CD4-positive, CD25-positive, alpha-beta regulatory T cell (primary cell): ENCODE results near the gene FRMD3. TPM values are rescaled to one million over a fixed set of nuclear protein-coding genes. Genes with fewer than 3 reads are reported as not detected.

Source experiments
- ATAC-seq, 2 donors: fragments of 150-1000 bp; cut with Tn5 transposase; one replicate each; pipeline ENCODE4 v1.10.0; 2021; ENCODE audit warnings: low read depth in 2 of 2, moderate number of reproducible peaks in 2 of 2, moderate library complexity in 1 of 2
- DNase-seq, 3 donors: peaks; one replicate each; pipeline versions ENCODE4 v3.0.0 to v3.0.0-alpha.2; 2012 to 2022; ENCODE audit warnings: mixed read lengths in 1 of 3
- H3K27ac ChIP-seq: one replicate; pipeline ENCODE4 v1.7.0; 2013; ENCODE audit warnings: mild to moderate bottlenecking, low read length; ENCODE audit not compliant: insufficient read depth, poor library complexity, severe bottlenecking
- H3K27me3 ChIP-seq: one replicate; pipeline ENCODE4 v1.7.0; 2013; ENCODE audit warnings: low read length; ENCODE audit not compliant: control insufficient read depth, insufficient read depth
- H3K36me3 ChIP-seq: one replicate; pipeline ENCODE4 v1.7.0; 2013; ENCODE audit warnings: mild to moderate bottlenecking, low read length, moderate library complexity; ENCODE audit not compliant: control insufficient read depth, insufficient read depth
- H3K4me1 ChIP-seq: 2 replicates; pipeline ENCODE4 v1.7.0; 2013; ENCODE audit warnings: mild to moderate bottlenecking, low read length; ENCODE audit not compliant: insufficient read depth, control insufficient read depth, poor library complexity, severe bottlenecking
- H3K4me3 ChIP-seq: one replicate; pipeline ENCODE4 v1.7.0; 2013; ENCODE audit warnings: low read depth, mild to moderate bottlenecking, low read length, moderate library complexity
- H3K9me3 ChIP-seq, 2 experiments: 1 replicate in 1 of 2; 2 replicates in 1 of 2; pipeline ENCODE4 v1.7.0; 2013; ENCODE audit warnings: low read length in 2 of 2, mild to moderate bottlenecking in 1 of 2, moderate library complexity in 1 of 2; ENCODE audit not compliant: control insufficient read depth in 2 of 2
- H3K27ac Mint-ChIP-seq, 3 donors: one replicate each; pipeline ENCODE4 v1.8.0; 2020 to 2022; ENCODE audit warnings: mild to moderate bottlenecking in 3 of 3, mixed read lengths in 3 of 3, moderate library complexity in 2 of 3
- H3K27me3 Mint-ChIP-seq: one replicate; pipeline ENCODE4 v1.8.0; 2022; ENCODE audit warnings: mild to moderate bottlenecking, mixed read lengths
- H3K36me3 Mint-ChIP-seq: one replicate; pipeline ENCODE4 v1.8.0; 2020; ENCODE audit warnings: mixed read lengths
- H3K4me1 Mint-ChIP-seq, 4 donors: one replicate each; pipeline ENCODE4 v1.8.0; 2020 to 2022; ENCODE audit warnings: mixed read lengths in 4 of 4, mild to moderate bottlenecking in 1 of 4
- H3K4me3 Mint-ChIP-seq, 4 donors: one replicate each; pipeline ENCODE4 v1.8.0; 2020 to 2022; ENCODE audit warnings: mild to moderate bottlenecking in 4 of 4, mixed read lengths in 4 of 4, moderate library complexity in 3 of 4
- H3K9me3 Mint-ChIP-seq, 7 donors: one replicate each; pipeline ENCODE4 v1.8.0; 2020 to 2022; ENCODE audit warnings: mixed read lengths in 7 of 7, mild to moderate bottlenecking in 3 of 7, moderate library complexity in 2 of 7
- polyA plus RNA-seq, 4 donors: library from polyadenylated mRNA; unstranded; fragments of 300-500 nt; fragmentation: Illumina TruSeq; gene quantifications; one replicate each; pipeline ENCODE4 v1.2.3, GENCODE V29; 2021
- total RNA-seq: library from RNA; stranded (reverse); gene quantifications from one replicate; pipeline ENCODE4 v1.2.3, GENCODE V29; 2022

FRMD3 gene
- total and polyA plus RNA-seq, 5 donors from 2014 or later = 0.25 to 2.8 TPM; not detected in 3

GRCh38 chr9:83199832-83200231, 338.4 kb downstream of the FRMD3 start:
- no peak overlapping the region for H3K27ac ChIP-seq
- H3K4me1 Mint-ChIP-seq = no peaks in the 10 kb centered on the region
- H3K9me3 ChIP-seq = no peaks in the 10 kb centered on the region
- no peak overlapping the region for H3K27ac Mint-ChIP-seq
- peaks cover 4% of the 10 kb centered on the region for H3K27me3 Mint-ChIP-seq
- no peak overlapping the region for H3K4me3 Mint-ChIP-seq
- no peak overlapping the region for H3K4me3 ChIP-seq
- no peaks in the 10 kb centered on the region for H3K36me3 ChIP-seq
- DNase-seq (no peak), ATAC-seq (no peak)
- no peaks in the 10 kb centered on the region for H3K27me3 ChIP-seq
- H3K9me3 Mint-ChIP-seq = peaks cover 0 to 5% (median 0%) of the 10 kb centered on the region in 7 donors
- no peaks in the 10 kb centered on the region for H3K4me1 ChIP-seq
- H3K36me3 Mint-ChIP-seq = no peaks in the 10 kb centered on the region

- no peaks in the 10 kb centered on the region for H3K36me3 Mint-ChIP-seq
- Histone ChIP-seq H3K4me1 (no peaks in the 10 kb centered on the region), H3K27me3 (no peaks in the 10 kb centered on the region), H3K9me3 (no peaks in the 10 kb centered on the region), H3K27ac (no peak overlapping the region), H3K36me3 (no peaks in the 10 kb centered on the region), H3K4me3 (no peak overlapping the region)
- H3K27ac Mint-ChIP-seq = no peak overlapping the region
- no peaks in the 10 kb centered on the region for H3K4me1 Mint-ChIP-seq
- no peak overlapping the region for H3K4me3 Mint-ChIP-seq
- peaks cover 0 to 5% (median 0%) of the 10 kb centered on the region in 7 donors for H3K9me3 Mint-ChIP-seq
- peaks cover 4% of the 10 kb centered on the region for H3K27me3 Mint-ChIP-seq
- DNase-seq (peak in 1 of 3 donors; percentile 8), ATAC-seq (no peak)
Observed at GRCh38 chr9:83199240-83199639, 339.0 kb downstream of the FRMD3 start.

- Histone ChIP-seq H3K27ac (no peak overlapping the region), H3K36me3 (no peaks in the 10 kb centered on the region), H3K4me1 (no peaks in the 10 kb centered on the region), H3K27me3 (no peaks in the 10 kb centered on the region), H3K4me3 (no peak overlapping the region), H3K9me3 (no peaks in the 10 kb centered on the region)
- no peak overlapping the region for H3K4me3 Mint-ChIP-seq
- peaks cover 0 to 5% (median 0%) of the 10 kb centered on the region in 7 donors for H3K9me3 Mint-ChIP-seq
- H3K4me1 Mint-ChIP-seq = no peaks in the 10 kb centered on the region
- peaks cover 4% of the 10 kb centered on the region for H3K27me3 Mint-ChIP-seq
- no peak overlapping the region for H3K27ac Mint-ChIP-seq
- no peaks in the 10 kb centered on the region for H3K36me3 Mint-ChIP-seq
- ATAC-seq (no peak), DNase-seq (no peak)
Observed at GRCh38 chr9:83198371-83198770, 339.8 kb downstream of the FRMD3 start.

GRCh38 chr9:83197591-83197990, 340.6 kb downstream of the FRMD3 start:
- Mint-ChIP-seq H3K9me3 (peaks cover 0 to 5% (median 0%) of the 10 kb centered on the region in 7 donors), H3K27ac (no peak overlapping the region), H3K36me3 (no peaks in the 10 kb centered on the region), H3K4me3 (no peak overlapping the region), H3K27me3 (peaks cover 4% of the 10 kb centered on the region), H3K4me1 (no peaks in the 10 kb centered on the region)
- no peaks in the 10 kb centered on the region for H3K9me3 ChIP-seq
- ATAC-seq (no peak), DNase-seq (no peak)
- no peaks in the 10 kb centered on the region for H3K36me3 ChIP-seq
- H3K4me1 ChIP-seq = no peaks in the 10 kb centered on the region
- no peak overlapping the region for H3K27ac ChIP-seq
- no peaks in the 10 kb centered on the region for H3K27me3 ChIP-seq
- no peak overlapping the region for H3K4me3 ChIP-seq

- Histone ChIP-seq H3K9me3 (no peaks in the 10 kb centered on the region), H3K4me1 (no peaks in the 10 kb centered on the region), H3K27ac (no peak overlapping the region), H3K36me3 (no peaks in the 10 kb centered on the region), H3K27me3 (no peaks in the 10 kb centered on the region), H3K4me3 (no peak overlapping the region)
- H3K4me3 Mint-ChIP-seq = no peak overlapping the region
- peaks cover 4% of the 10 kb centered on the region for H3K27me3 Mint-ChIP-seq
- peaks cover 0 to 5% (median 0%) of the 10 kb centered on the region in 7 donors for H3K9me3 Mint-ChIP-seq
- ATAC-seq (no peak), DNase-seq (no peak)
- no peaks in the 10 kb centered on the region for H3K36me3 Mint-ChIP-seq
- H3K27ac Mint-ChIP-seq = no peak overlapping the region
- H3K4me1 Mint-ChIP-seq = no peaks in the 10 kb centered on the region
Observed at GRCh38 chr9:83196946-83197345, 341.3 kb downstream of the FRMD3 start.

Other genes starting within 250 kb of the FRMD3 start
- 9.1 TPM for gene IDNK, start 84.7 kb upstream of the FRMD3 start, total RNA-seq
- gene IDNK, start 84.7 kb upstream of the FRMD3 start, polyA plus RNA-seq = 10 to 100 TPM; 26.3 to 43.3 (median 29.7) TPM
- 141 TPM for gene UBQLN1, start 169.6 kb upstream of the FRMD3 start, total RNA-seq
- gene UBQLN1, start 169.6 kb upstream of the FRMD3 start, polyA plus RNA-seq = 10 to 100 TPM; 70.0 to 85.6 (median 75.2) TPM